ENCODE data around the gene NPM1. TPM values are rescaled to one million over a fixed set of nuclear protein-coding genes. Genes with fewer than 3 reads are reported as not detected.
"Not testable (repeated sequence)": the region's sequence is repeated elsewhere in the genome, so short reads cannot be mapped to it uniquely, and the experiment has no call there.

Gene NPM1
- total RNA-seq, 1 donor from 2014 or later = 1,217 TPM

- no peak for DNase-seq (ENCODE audit: low read depth)
These were observed 1.5 kb upstream of the NPM1 start for GRCh38 chr5:171386006-171386671.

- no peak for DNase-seq (ENCODE audit: low read depth)
These were observed 746 bp upstream of the NPM1 start for GRCh38 chr5:171386861-171387344.

GRCh38 chr5:171387970-171388815 is 544 bp downstream of the NPM1 start:
- DNase-seq (ENCODE audit: low read depth) = peak; percentile 38

GRCh38 chr5:171388816-171389168 is 1.1 kb downstream of the NPM1 start:
- no peak for DNase-seq (ENCODE audit: low read depth)

- DNase-seq (ENCODE audit: low read depth) = no peak
These were observed 3.4 kb downstream of the NPM1 start for GRCh38 chr5:171390883-171391677.

- no peak for DNase-seq (ENCODE audit: low read depth)
These were observed 4.4 kb downstream of the NPM1 start for GRCh38 chr5:171391996-171392577.

GRCh38 chr5:171392585-171393159 is 5.0 kb downstream of the NPM1 start:
- DNase-seq (ENCODE audit: low read depth) = no peak

- DNase-seq (ENCODE audit: low read depth) = no peak
These were observed 7.4 kb downstream of the NPM1 start for GRCh38 chr5:171395042-171395441.

- not testable (repeated sequence) for DNase-seq (ENCODE audit: low read depth)
These were observed 8.9 kb downstream of the NPM1 start for GRCh38 chr5:171396583-171396982.

GRCh38 chr5:171397190-171397589 is 9.5 kb downstream of the NPM1 start:
- DNase-seq (ENCODE audit: low read depth) = no peak

- no peak for DNase-seq (ENCODE audit: low read depth)
These were observed 9.9 kb downstream of the NPM1 start for GRCh38 chr5:171397599-171397998.

- not testable (repeated sequence) for DNase-seq (ENCODE audit: low read depth)
These were observed 11.0 kb downstream of the NPM1 start for GRCh38 chr5:171398660-171399059.

- no peak for DNase-seq (ENCODE audit: low read depth)
These were observed 12.5 kb downstream of the NPM1 start for GRCh38 chr5:171400169-171400568.

- no peak for DNase-seq (ENCODE audit: low read depth)
These were observed 13.7 kb downstream of the NPM1 start for GRCh38 chr5:171401167-171401947.

- DNase-seq (ENCODE audit: low read depth) = not testable (repeated sequence)
These were observed 15.1 kb downstream of the NPM1 start for GRCh38 chr5:171402751-171403150.

- DNase-seq (ENCODE audit: low read depth) = peak; percentile 30
These were observed 18.0 kb downstream of the NPM1 start for GRCh38 chr5:171405615-171406014.

- DNase-seq (ENCODE audit: low read depth) = no peak
These were observed 19.6 kb downstream of the NPM1 start for GRCh38 chr5:171407234-171407633.

- no peak for DNase-seq (ENCODE audit: low read depth)
These were observed 21.8 kb downstream of the NPM1 start for GRCh38 chr5:171409164-171410136.

GRCh38 chr5:171410181-171410580 is 22.5 kb downstream of the NPM1 start:
- DNase-seq (ENCODE audit: low read depth) = no peak

GRCh38 chr5:171412186-171412585 is 24.5 kb downstream of the NPM1 start:
- DNase-seq (ENCODE audit: low read depth) = no peak
